PFSK-1 (cell line): Measurements from ENCODE around the gene HINFP.
A peak's percentile ranks its signal among the peaks of the same experiment; 100 is the strongest.

Source experiments
- FOXP2 ChIP-seq: optimal IDR thresholded peaks from 2 replicates; pipeline ENCODE3; 2011; ENCODE audit warnings: borderline replicate concordance, control low read depth, inconsistent platforms; ENCODE audit not compliant: insufficient read depth; ENCODE audit errors: extremely low read length, extremely low read depth
- POLR2AphosphoS5 ChIP-seq: IDR thresholded peaks from 2 replicates; pipeline ENCODE4 v1.6.1; 2012; ENCODE audit warnings: low read depth, mild to moderate bottlenecking, control low read depth, low read length, moderate library complexity
- SIN3A ChIP-seq: IDR thresholded peaks from 2 replicates; pipeline ENCODE4 v1.6.1; 2012; ENCODE audit warnings: mild to moderate bottlenecking, low read length, moderate library complexity, borderline replicate concordance; ENCODE audit not compliant: insufficient read depth
- TAF1 ChIP-seq: IDR thresholded peaks from 2 replicates; pipeline ENCODE4 v1.6.1; 2012; ENCODE audit warnings: low read length, control low read depth, borderline replicate concordance; ENCODE audit not compliant: insufficient read depth
- TF ChIP-seq, protein P1 (sequence below), 2 experiments: IDR thresholded peaks; 2 replicates each; pipeline versions ENCODE4 v1.6.1 to v1.8.0; 2011 to 2012; ENCODE audit warnings: low read depth in 2 of 2, low read length in 2 of 2, control low read depth in 1 of 2, inconsistent platforms in 1 of 2, mild to moderate bottlenecking in 1 of 2, moderate library complexity in 1 of 2; ENCODE audit not compliant: insufficient read depth in 1 of 2

The HINFP gene

DNA sequence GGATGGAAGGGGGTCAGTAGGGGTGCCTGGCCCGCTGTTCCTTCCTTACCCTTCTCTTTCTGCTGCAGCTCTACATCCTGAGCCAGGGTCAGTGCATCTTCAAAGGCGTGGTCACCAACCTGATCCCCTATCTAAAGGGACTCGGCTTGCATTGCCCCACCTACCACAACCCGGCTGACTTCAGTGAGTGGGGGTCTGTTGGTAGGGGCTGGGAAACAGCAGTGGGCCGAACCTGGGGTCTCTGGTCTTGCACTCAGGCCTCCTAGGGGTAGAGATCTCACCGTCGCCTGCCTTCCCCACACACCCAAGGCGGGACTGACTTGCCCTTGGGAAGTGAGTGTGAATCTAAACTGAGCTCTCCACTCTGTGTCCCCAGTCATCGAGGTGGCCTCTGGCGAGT, 35.1 kb downstream of the HINFP start:
- TF ChIP-seq FOXP2 = no peak
- TF ChIP-seq TAF1 = no peak
- TF ChIP-seq, protein P1, sequence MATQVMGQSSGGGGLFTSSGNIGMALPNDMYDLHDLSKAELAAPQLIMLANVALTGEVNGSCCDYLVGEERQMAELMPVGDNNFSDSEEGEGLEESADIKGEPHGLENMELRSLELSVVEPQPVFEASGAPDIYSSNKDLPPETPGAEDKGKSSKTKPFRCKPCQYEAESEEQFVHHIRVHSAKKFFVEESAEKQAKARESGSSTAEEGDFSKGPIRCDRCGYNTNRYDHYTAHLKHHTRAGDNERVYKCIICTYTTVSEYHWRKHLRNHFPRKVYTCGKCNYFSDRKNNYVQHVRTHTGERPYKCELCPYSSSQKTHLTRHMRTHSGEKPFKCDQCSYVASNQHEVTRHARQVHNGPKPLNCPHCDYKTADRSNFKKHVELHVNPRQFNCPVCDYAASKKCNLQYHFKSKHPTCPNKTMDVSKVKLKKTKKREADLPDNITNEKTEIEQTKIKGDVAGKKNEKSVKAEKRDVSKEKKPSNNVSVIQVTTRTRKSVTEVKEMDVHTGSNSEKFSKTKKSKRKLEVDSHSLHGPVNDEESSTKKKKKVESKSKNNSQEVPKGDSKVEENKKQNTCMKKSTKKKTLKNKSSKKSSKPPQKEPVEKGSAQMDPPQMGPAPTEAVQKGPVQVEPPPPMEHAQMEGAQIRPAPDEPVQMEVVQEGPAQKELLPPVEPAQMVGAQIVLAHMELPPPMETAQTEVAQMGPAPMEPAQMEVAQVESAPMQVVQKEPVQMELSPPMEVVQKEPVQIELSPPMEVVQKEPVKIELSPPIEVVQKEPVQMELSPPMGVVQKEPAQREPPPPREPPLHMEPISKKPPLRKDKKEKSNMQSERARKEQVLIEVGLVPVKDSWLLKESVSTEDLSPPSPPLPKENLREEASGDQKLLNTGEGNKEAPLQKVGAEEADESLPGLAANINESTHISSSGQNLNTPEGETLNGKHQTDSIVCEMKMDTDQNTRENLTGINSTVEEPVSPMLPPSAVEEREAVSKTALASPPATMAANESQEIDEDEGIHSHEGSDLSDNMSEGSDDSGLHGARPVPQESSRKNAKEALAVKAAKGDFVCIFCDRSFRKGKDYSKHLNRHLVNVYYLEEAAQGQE (IDR thresholded peaks at IDR 0.05; ENCODE audit: insufficient read depth in 1 of 2, low read depth in 2 of 2, low read length in 2 of 2) = no peak
- TF ChIP-seq POLR2AphosphoS5 = no peak
- TF ChIP-seq SIN3A = no peak

DNA sequence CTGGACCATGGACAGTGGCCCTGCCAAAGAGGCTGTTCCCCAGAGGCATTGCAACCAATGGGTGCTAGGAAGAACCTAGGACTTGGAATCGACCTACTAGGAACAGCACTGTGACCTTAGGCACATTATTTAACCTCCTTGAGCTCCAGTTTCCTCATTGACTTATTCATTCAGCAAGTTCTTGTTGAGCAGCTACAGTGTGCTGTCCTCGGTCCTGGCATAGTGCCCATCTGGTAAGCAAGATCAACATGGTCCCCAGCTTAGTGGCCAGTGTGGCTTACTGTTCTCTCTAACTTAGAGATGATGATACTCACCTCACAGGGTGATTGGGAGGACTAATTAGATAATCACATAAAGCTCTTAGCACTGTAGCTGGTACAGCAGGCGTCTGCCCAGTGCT, 35.7 kb downstream of the HINFP start:
- no peak for TF ChIP-seq FOXP2
- TF ChIP-seq, protein P1 (IDR thresholded peaks at IDR 0.05; ENCODE audit: insufficient read depth in 1 of 2, low read depth in 2 of 2, low read length in 2 of 2) = peak in 1 of 2 experiments; percentile 74; a peak in 2 of 4 replicates

DNA sequence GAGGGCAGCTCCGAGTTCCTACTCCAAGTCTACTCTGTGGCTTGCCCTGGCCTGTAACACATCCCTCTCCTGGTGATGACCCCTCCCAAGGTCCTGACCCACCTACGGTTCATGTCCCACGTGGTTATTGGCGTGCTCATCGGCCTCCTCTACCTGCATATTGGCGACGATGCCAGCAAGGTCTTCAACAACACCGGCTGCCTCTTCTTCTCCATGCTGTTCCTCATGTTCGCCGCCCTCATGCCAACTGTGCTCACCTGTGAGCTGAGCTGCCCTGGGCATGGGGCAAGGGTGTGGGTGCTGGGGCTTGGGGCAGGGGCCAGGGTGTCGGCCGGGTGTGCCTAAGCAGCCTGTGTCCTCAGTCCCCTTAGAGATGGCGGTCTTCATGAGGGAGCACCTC, 37.1 kb downstream of the HINFP start:
- no peak for TF ChIP-seq FOXP2
- no peak for TF ChIP-seq SIN3A
- TF ChIP-seq POLR2AphosphoS5 = no peak
- TF ChIP-seq, protein P1 (IDR thresholded peaks at IDR 0.05; ENCODE audit: insufficient read depth in 1 of 2, low read depth in 2 of 2, low read length in 2 of 2) = no peak
- no peak for TF ChIP-seq TAF1

DNA sequence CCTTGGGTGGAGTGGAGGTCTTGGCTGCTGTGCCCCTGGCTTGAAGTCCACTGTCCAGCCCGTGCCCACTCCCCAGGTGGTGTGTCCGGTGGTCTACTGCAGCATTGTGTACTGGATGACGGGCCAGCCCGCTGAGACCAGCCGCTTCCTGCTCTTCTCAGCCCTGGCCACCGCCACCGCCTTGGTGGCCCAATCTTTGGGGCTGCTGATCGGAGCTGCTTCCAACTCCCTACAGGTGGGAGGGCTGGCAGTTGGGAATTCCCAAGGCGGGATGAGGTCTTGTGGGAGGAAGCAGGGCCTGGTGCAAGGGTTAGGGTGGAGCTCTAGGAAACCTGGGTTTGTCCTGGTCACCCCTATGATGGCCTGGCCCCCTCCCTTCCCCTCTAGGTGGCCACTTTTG, 38.8 kb downstream of the HINFP start:
- TF ChIP-seq POLR2AphosphoS5 = no peak
- TF ChIP-seq SIN3A = no peak
- TF ChIP-seq, protein P1 (IDR thresholded peaks at IDR 0.05; ENCODE audit: insufficient read depth in 1 of 2, low read depth in 2 of 2, low read length in 2 of 2) = no peak
- TF ChIP-seq TAF1 = no peak
- TF ChIP-seq FOXP2 = no peak

DNA sequence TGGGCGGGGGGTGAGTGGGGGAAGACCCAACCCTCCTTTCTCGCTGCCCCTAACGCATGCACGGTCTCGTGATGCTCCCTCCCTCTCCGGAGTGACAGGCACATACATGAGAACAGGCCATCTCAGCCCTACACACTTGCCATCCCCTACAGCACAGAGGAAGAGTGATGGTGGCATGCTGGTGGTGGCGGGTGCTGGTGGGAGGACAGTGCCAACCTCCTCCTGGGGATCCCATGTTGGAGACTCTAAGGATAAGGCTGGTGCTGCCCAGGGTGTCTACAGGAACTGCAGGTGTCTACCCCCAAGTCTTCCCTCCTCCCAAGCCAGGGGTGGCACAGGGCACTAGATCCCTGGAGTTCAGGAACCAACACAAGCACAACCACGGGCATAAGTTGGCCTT, 40.5 kb downstream of the HINFP start:
- TF ChIP-seq TAF1 (no peak), SIN3A (no peak), FOXP2 (no peak), POLR2AphosphoS5 (no peak)
- TF ChIP-seq, protein P1 (IDR thresholded peaks at IDR 0.05; ENCODE audit: insufficient read depth in 1 of 2, low read depth in 2 of 2, low read length in 2 of 2) = no peak
